IMR-90 (cell line): Measurements from ENCODE around the gene NUP88. TPM values are rescaled to one million over a fixed set of nuclear protein-coding genes. Genes with fewer than 3 reads are reported as not detected.

Experiments used
- ATAC-seq: fragments of 200-7000 bp; cut with Tn5 transposase; 2 replicates; pipeline ENCODE4 v1.9.1; 2020; ENCODE audit warnings: low read depth, mild to moderate bottlenecking, moderate library complexity
- BruUV-seq: library from RNA; stranded (reverse); fragments of 400-500 nt; replicated peaks from 2 replicates; lab custom pipeline; 2021; lab: Mats Ljungman, UMichigan
- CTCF ChIA-PET: fragments of 300-600 bp; formaldehyde crosslinking; extraction: SDS; loops from one replicate; lab custom pipeline; 2021; ENCODE audit warnings: antibody characterized with exemption; lab: Yijun Ruan, JAX
- POLR2A ChIA-PET: fragments of 300-600 bp; sonication (Branson Sonifier 250); formaldehyde crosslinking; loops from one replicate; lab custom pipeline; 2022; ENCODE audit warnings: antibody characterized with exemption; ENCODE audit not compliant: unreplicated experiment; lab: Charles Lee
- DNase-seq: peaks from one replicate; pipeline ENCODE4 v3.0.0; 2013
- H2AFZ ChIP-seq: replicated peaks from 2 replicates; pipeline ENCODE3; 2013; ENCODE audit warnings: low read length, mild to moderate bottlenecking; ENCODE audit not compliant: poor library complexity
- H2AK5ac ChIP-seq: 2 replicates; pipeline ENCODE4 v1.6.1; 2013; ENCODE audit warnings: low read depth, low read length, inconsistent platforms
- H2AK9ac ChIP-seq: replicated peaks from 2 replicates; pipeline ENCODE3; 2013; ENCODE audit warnings: mild to moderate bottlenecking, low read depth, low read length, moderate library complexity; ENCODE audit not compliant: poor library complexity
- H2BK120ac ChIP-seq: 2 replicates; pipeline ENCODE4 v1.6.1; 2013; ENCODE audit warnings: low read depth, low read length, inconsistent platforms
- H2BK15ac ChIP-seq: 3 replicates; pipeline ENCODE4 v1.6.1; 2013; ENCODE audit warnings: low read depth, low read length, inconsistent platforms
- H2BK20ac ChIP-seq: 2 replicates; pipeline ENCODE4 v1.6.1; 2013; ENCODE audit warnings: low read depth, mild to moderate bottlenecking, inconsistent platforms, low read length, moderate library complexity
- H2BK5ac ChIP-seq: 2 replicates; pipeline ENCODE4 v1.6.1; 2013; ENCODE audit warnings: mild to moderate bottlenecking, low read depth, low read length, inconsistent platforms; ENCODE audit not compliant: poor library complexity, severe bottlenecking
- H3K14ac ChIP-seq: replicated peaks from 2 replicates; pipeline ENCODE4 v1.6.1; 2013; ENCODE audit warnings: low read depth, low read length, inconsistent platforms
- H3K18ac ChIP-seq: 2 replicates; pipeline ENCODE4 v1.6.1; 2013; ENCODE audit warnings: low read depth, low read length, control low read depth
- H3K23ac ChIP-seq: 2 replicates; pipeline ENCODE4 v1.6.1; 2013; ENCODE audit warnings: low read depth, low read length, inconsistent platforms
- H3K27ac ChIP-seq: 2 replicates; pipeline ENCODE4 v1.5.1; 2013; ENCODE audit warnings: mild to moderate bottlenecking, control low read depth, low read length; ENCODE audit not compliant: insufficient read depth
- H3K27me3 ChIP-seq: 2 replicates; pipeline ENCODE4 v1.6.1; 2013; ENCODE audit warnings: low read length; ENCODE audit not compliant: control insufficient read depth, insufficient read depth
- H3K36me3 ChIP-seq: 2 replicates; pipeline ENCODE4 v1.6.1; 2013; ENCODE audit warnings: low read length, mixed read lengths; ENCODE audit not compliant: control insufficient read depth, insufficient read depth
- H3K4ac ChIP-seq: 2 replicates; pipeline ENCODE4 v1.6.1; 2013; ENCODE audit warnings: low read depth, low read length, inconsistent platforms
- H3K4me1 ChIP-seq: 2 replicates; pipeline ENCODE4 v1.6.1; 2013; ENCODE audit warnings: low read length, mixed read lengths; ENCODE audit not compliant: control insufficient read depth, insufficient read depth
- H3K4me2 ChIP-seq: 2 replicates; pipeline ENCODE4 v1.6.1; 2013; ENCODE audit warnings: low read depth, mild to moderate bottlenecking, control low read depth, low read length, moderate library complexity
- H3K4me3 ChIP-seq: 2 replicates; pipeline ENCODE4 v1.5.1; 2013; ENCODE audit warnings: low read depth, mild to moderate bottlenecking, control low read depth, low read length, moderate library complexity; ENCODE audit not compliant: insufficient read depth
- H3K56ac ChIP-seq: 2 replicates; pipeline ENCODE4 v1.6.1; 2013; ENCODE audit warnings: low read length, inconsistent platforms; ENCODE audit not compliant: insufficient read depth; ENCODE audit errors: extremely low read depth
- H3K79me1 ChIP-seq, 2 experiments: 2 replicates each; pipeline ENCODE4 v1.6.1; 2013; ENCODE audit warnings: low read length in 2 of 2, inconsistent platforms in 1 of 2, low read depth in 1 of 2
- H3K9ac ChIP-seq: 2 replicates; pipeline ENCODE4 v1.6.1; 2013; ENCODE audit warnings: low read depth, low read length, control low read depth
- H3K9me1 ChIP-seq: 2 replicates; pipeline ENCODE4 v1.6.1; 2013; ENCODE audit warnings: low read length, inconsistent platforms; ENCODE audit not compliant: insufficient read depth
- H3K9me3 ChIP-seq: 2 replicates; pipeline ENCODE4 v1.6.1; 2013; ENCODE audit warnings: low read length; ENCODE audit not compliant: control insufficient read depth, insufficient read depth
- H4K20me1 ChIP-seq: 2 replicates; pipeline ENCODE4 v1.6.1; 2013; ENCODE audit warnings: low read length, inconsistent platforms; ENCODE audit not compliant: insufficient read depth
- H4K5ac ChIP-seq: 2 replicates; pipeline ENCODE4 v1.6.1; 2013; ENCODE audit warnings: mild to moderate bottlenecking, low read depth, low read length, control low read depth
- H4K8ac ChIP-seq, 2 experiments: 2 replicates each; pipeline ENCODE4 v1.6.1; 2013; ENCODE audit warnings: low read depth in 2 of 2, low read length in 2 of 2, control low read depth in 1 of 2, inconsistent platforms in 1 of 2
- H4K91ac ChIP-seq: 2 replicates; pipeline ENCODE4 v1.6.1; 2013; ENCODE audit warnings: low read depth, low read length, inconsistent platforms; ENCODE audit not compliant: insufficient read depth
- BHLHE40 ChIP-seq: fragments of 150-350 bp; IDR thresholded peaks from 2 replicates; pipeline ENCODE4 v1.6.1; 2016; ENCODE audit warnings: mild to moderate bottlenecking, low read depth, low read length
- CEBPB ChIP-seq: IDR thresholded peaks from 2 replicates; pipeline ENCODE4 v1.6.1; 2012; ENCODE audit warnings: low read depth, low read length, improper control_type of control experiment
- CHD1 ChIP-seq: IDR thresholded peaks from 2 replicates; pipeline ENCODE4 v1.6.1; 2012; ENCODE audit warnings: low read depth, low read length, improper control_type of control experiment
- CTCF ChIP-seq: conservative IDR thresholded peaks from 2 replicates; pipeline ENCODE4 v1.5.1; 2012; ENCODE audit warnings: mild to moderate bottlenecking, low read depth, low read length, improper control_type of control experiment
- FOS ChIP-seq: fragments of 150-350 bp; IDR thresholded peaks from 2 replicates; pipeline ENCODE4 v1.6.1; 2016; ENCODE audit warnings: low read depth, low read length
- MAFK ChIP-seq: IDR thresholded peaks from 2 replicates; pipeline ENCODE4 v1.6.1; 2012; ENCODE audit warnings: low read depth, low read length, improper control_type of control experiment
- MAZ ChIP-seq: IDR thresholded peaks from 2 replicates; pipeline ENCODE4 v1.6.1; 2012; ENCODE audit warnings: low read depth, mild to moderate bottlenecking, low read length, improper control_type of control experiment, moderate library complexity, borderline replicate concordance
- MXI1 ChIP-seq: IDR thresholded peaks from 2 replicates; pipeline ENCODE4 v1.6.1; 2012; ENCODE audit warnings: low read depth, mild to moderate bottlenecking, low read length, moderate library complexity, borderline replicate concordance
- NFE2L2 ChIP-seq: fragments of 150-350 bp; IDR thresholded peaks from 2 replicates; pipeline ENCODE4 v1.6.1; 2016; ENCODE audit warnings: low read depth, mild to moderate bottlenecking, low read length
- POLR2A ChIP-seq: IDR thresholded peaks from 2 replicates; pipeline ENCODE4 v1.6.1; 2012; ENCODE audit warnings: mild to moderate bottlenecking, low read depth, low read length
- RCOR1 ChIP-seq: IDR thresholded peaks from 2 replicates; pipeline ENCODE4 v1.6.1; 2012; ENCODE audit warnings: mild to moderate bottlenecking, low read length, improper control_type of control experiment; ENCODE audit not compliant: insufficient replicate concordance
- WGBS, 2 experiments: methylation state at CpG; one replicate each; pipeline versions ENCODE4 v1.1.5 to v1.1.7; 2013; ENCODE audit warnings: missing lambda C conversion rate in 2 of 2; ENCODE audit not compliant: insufficient read length in 1 of 2; ENCODE audit errors: extremely low coverage in 2 of 2; 5-methylcytosine and 5-hydroxymethylcytosine counted together
- dilution Hi-C: fragments of 300-500 bp; cut with HindIII; formaldehyde crosslinking; loops from one replicate; pipeline ENCODE4 v1.14.3; 2018; ENCODE audit warnings: low sequenced_read_pairs; ENCODE audit not compliant: unreplicated experiment
- in situ Hi-C: fragments of 300-500 bp; cut with MboI; formaldehyde crosslinking; loops from 3 replicates; pipeline ENCODE4 v1.14.3; 2019; ENCODE audit warnings: low sequenced_read_pairs, inconsistent platforms, mixed read lengths
- intact Hi-C: fragments of 100-400 bp; cut with micrococcal nuclease; formaldehyde crosslinking; loops from 2 replicates; pipeline ENCODE4 v1.10.0; 2022
- polyA plus RNA-seq, 3 experiments: library from polyadenylated mRNA; depleted of rRNA; stranded (reverse); fragments of >200 nt; gene quantifications; 2 replicates each; pipeline ENCODE4 v1.2.3, GENCODE V29; 2012; ENCODE audit warnings: low replicate concordance in 1 of 3
- total RNA-seq: library from RNA; depleted of rRNA; stranded (reverse); fragments of >200 nt; gene quantifications from 2 replicates; pipeline ENCODE4 v1.2.3, GENCODE V29; 2012

The NUP88 gene
- total and polyA plus RNA-seq, 2 of the 4 experiments (the other 2 are of a cell fraction), result 57.0 to 83.7 TPM

- H4K8ac ChIP-seq, result no peak overlapping the region
- no peak overlapping the region for H3K4me2 ChIP-seq
- TF ChIP-seq FOS (no peak), MXI1 (no peak), CTCF (no peak), BHLHE40 (no peak), MAZ (no peak), MAFK (no peak), POLR2A (no peak), CEBPB (no peak), RCOR1 (no peak), NFE2L2 (no peak), CHD1 (no peak)
- no peak overlapping the region for H2BK5ac ChIP-seq
- no peak overlapping the region for H3K18ac ChIP-seq
- H2BK15ac ChIP-seq, result no peak overlapping the region
- H2AK9ac ChIP-seq, result no peak overlapping the region
- H3K4ac ChIP-seq, result no peak overlapping the region
- H3K79me1 ChIP-seq, result peaks cover 39 to 76% of the 10 kb centered on the region in 2 experiments
- dilution Hi-C loops, result no loop called here
- H3K4me3 ChIP-seq, result no peak overlapping the region
- ChIA-PET CTCF (no interaction called here), POLR2A (interaction anchor here (0.6 kb wide), 1 partner anchor 1540 kb away, joined by 18 read pairs; no protein-coding TSS in a partner anchor)
- H3K36me3 ChIP-seq, result peaks cover 71% of the 10 kb centered on the region
- no peak overlapping the region for H3K27ac ChIP-seq
- H3K27me3 ChIP-seq, result no peaks in the 10 kb centered on the region
- in situ Hi-C loops, result no loop called here
- H3K9ac ChIP-seq, result no peak overlapping the region
- H2AK5ac ChIP-seq, result no peak overlapping the region
- H3K4me1 ChIP-seq, result peaks cover 8% of the 10 kb centered on the region
- H2AFZ ChIP-seq, result no peak overlapping the region
- no peak overlapping the region for H2BK120ac ChIP-seq
- H3K9me1 ChIP-seq, result peaks cover 26% of the 10 kb centered on the region
- H4K20me1 ChIP-seq, result peaks cover 21% of the 10 kb centered on the region
- DNase-seq (no peak), ATAC-seq (no peak)
- BruUV-seq, result no TSS peak
- no peak overlapping the region for H3K14ac ChIP-seq
- no peak overlapping the region for H2BK20ac ChIP-seq
- intact Hi-C loops, result no loop called here
- no CpG with 5 or more reads among the region's 3 CpGs for WGBS, 2 experiments
- H3K9me3 ChIP-seq, result no peaks in the 10 kb centered on the region
- no peak overlapping the region for H4K5ac ChIP-seq
- H3K56ac ChIP-seq, result no peak overlapping the region
- no peak overlapping the region for H3K23ac ChIP-seq
- no peak overlapping the region for H4K91ac ChIP-seq
Observed at GRCh38 chr17:5430413-5430999, 11.0 kb upstream of the NUP88 start.
